Endothelial cell of umbilical vein (primary cell): Measurements from ENCODE around the gene PLPP3.

Experiments
- EZH2 ChIP-seq: IDR thresholded peaks from 2 replicates; pipeline ENCODE4 v1.6.1; 2012; ENCODE audit warnings: borderline replicate concordance, low read depth, mild to moderate bottlenecking, moderate library complexity, low read length, inconsistent platforms; ENCODE audit not compliant: severe bottlenecking
- FOS ChIP-seq: IDR thresholded peaks from 2 replicates; pipeline ENCODE4 v1.6.1; 2011; ENCODE audit warnings: mild to moderate bottlenecking, low read length, moderate library complexity, borderline replicate concordance; ENCODE audit not compliant: insufficient read depth
- GATA2 ChIP-seq: IDR thresholded peaks from 2 replicates; pipeline ENCODE4 v1.7.0; 2011; ENCODE audit warnings: low read depth, mild to moderate bottlenecking, moderate library complexity, mixed read lengths, low read length; ENCODE audit not compliant: insufficient read length, insufficient read depth
- MAX ChIP-seq: IDR thresholded peaks from 2 replicates; pipeline ENCODE4 v1.6.1; 2011; ENCODE audit not compliant: insufficient read depth, insufficient read length
- MYC ChIP-seq: IDR thresholded peaks from one replicate; pipeline ENCODE4 v1.6.1; 2011; ENCODE audit warnings: mild to moderate bottlenecking, low read depth, low read length
- POLR2A ChIP-seq: IDR thresholded peaks from 2 replicates; pipeline ENCODE4 v1.6.1; 2012; ENCODE audit warnings: low read depth, mild to moderate bottlenecking, control low read depth, low read length
- POLR2AphosphoS5 ChIP-seq: IDR thresholded peaks from 2 replicates; pipeline ENCODE4 v1.6.1; 2012; ENCODE audit warnings: low read depth, mild to moderate bottlenecking, control low read depth, low read length, moderate library complexity; ENCODE audit not compliant: insufficient read depth
- TF ChIP-seq, protein P1 (sequence below), 2 donors: IDR thresholded peaks; 1 replicate in 1 of 2; 2 replicates in 1 of 2; pipeline ENCODE4 v1.5.1; 2011; ENCODE audit warnings: low read length in 2 of 2, mild to moderate bottlenecking in 2 of 2, moderate library complexity in 2 of 2, control low read depth in 1 of 2, inconsistent platforms in 1 of 2, low read depth in 1 of 2; ENCODE audit not compliant: insufficient read depth in 1 of 2; ENCODE audit errors: extremely low read depth in 1 of 2

DNA sequence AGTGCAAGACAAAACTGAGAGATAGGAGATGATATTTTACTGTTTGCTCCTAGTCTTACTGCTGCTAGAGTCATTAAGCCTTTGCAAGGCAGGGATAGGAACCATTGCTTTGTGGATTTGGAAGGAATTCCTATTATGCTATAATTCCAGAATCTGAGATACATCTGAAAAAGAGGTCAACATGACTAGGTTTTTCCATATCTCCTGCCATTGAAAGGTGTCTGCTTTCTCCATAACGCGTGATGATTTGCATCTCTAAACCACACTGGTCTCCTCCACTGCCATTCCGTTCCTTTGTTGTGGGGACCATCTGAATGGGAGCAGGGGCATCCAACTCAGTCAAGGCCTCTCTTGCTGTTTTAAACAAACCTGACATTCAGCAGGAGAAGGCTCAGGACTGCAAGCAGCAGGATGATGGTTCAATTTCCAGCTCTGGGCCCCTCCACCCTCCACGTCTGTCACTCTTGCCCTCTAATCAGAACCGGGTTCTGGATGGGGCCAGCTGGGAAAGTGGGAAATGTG, 45.2 kb downstream of the PLPP3 start:
- TF ChIP-seq, protein P1, sequence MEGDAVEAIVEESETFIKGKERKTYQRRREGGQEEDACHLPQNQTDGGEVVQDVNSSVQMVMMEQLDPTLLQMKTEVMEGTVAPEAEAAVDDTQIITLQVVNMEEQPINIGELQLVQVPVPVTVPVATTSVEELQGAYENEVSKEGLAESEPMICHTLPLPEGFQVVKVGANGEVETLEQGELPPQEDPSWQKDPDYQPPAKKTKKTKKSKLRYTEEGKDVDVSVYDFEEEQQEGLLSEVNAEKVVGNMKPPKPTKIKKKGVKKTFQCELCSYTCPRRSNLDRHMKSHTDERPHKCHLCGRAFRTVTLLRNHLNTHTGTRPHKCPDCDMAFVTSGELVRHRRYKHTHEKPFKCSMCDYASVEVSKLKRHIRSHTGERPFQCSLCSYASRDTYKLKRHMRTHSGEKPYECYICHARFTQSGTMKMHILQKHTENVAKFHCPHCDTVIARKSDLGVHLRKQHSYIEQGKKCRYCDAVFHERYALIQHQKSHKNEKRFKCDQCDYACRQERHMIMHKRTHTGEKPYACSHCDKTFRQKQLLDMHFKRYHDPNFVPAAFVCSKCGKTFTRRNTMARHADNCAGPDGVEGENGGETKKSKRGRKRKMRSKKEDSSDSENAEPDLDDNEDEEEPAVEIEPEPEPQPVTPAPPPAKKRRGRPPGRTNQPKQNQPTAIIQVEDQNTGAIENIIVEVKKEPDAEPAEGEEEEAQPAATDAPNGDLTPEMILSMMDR (IDR thresholded peaks at IDR 0.05; ENCODE audit: extremely low read depth in 1 of 2, insufficient read depth in 1 of 2, low read depth in 1 of 2, low read length in 2 of 2), result no peak
- TF ChIP-seq GATA2 (no peak), EZH2 (no peak), FOS (no peak), POLR2AphosphoS5 (no peak), POLR2A (no peak), MAX (no peak), MYC (no peak)
